OCI-LY3 (cell line): Measurements from ENCODE around the gene PRKCE.

Experiments used
- EZH2phosphoT487 ChIP-seq: fragments of 200-600 bp; shearing (Covaris generic); IDR thresholded peaks from 2 replicates; pipeline ENCODE4 v1.6.1; 2018; ENCODE audit warnings: antibody characterized with exemption, mixed run types, low read depth
- TF ChIP-seq, protein P1 (sequence below): fragments of 200-600, 300-600 bp; sonication (generic); IDR thresholded peaks from 2 replicates; pipeline ENCODE4 v1.5.1; 2014; ENCODE audit warnings: antibody characterized with exemption, low read length, low read depth

DNA sequence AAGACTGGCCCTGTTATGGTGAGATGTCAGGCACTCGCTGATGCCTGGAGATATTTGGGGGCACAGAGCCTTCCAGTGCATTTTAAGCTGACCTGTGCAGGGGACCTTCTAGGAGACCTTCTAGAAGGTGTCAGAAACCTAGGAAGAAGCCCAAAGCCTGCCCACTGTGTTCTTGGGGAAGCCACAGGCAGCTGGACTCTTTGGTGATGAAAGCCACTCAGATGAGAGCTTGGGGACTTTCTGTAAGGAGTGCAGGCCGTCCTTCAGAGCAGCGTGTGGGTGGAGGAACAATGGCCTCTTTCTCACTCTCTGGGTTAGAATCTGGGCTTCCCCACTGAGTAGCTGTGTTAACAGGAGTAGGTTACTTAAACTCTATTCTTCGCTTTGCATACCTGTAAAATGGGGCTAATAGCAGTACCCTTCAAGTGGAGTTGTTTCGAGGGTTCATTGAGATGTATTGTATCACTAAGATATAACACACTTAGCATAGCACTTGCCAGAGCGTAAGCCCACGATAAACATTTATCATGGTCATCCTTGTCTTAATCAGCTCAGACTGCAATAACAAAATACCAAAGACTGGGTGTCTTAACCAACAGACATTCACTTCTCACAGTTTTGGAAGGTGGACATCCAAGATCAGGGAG, 323.4 kb downstream of the PRKCE start:
- TF ChIP-seq, protein P1, sequence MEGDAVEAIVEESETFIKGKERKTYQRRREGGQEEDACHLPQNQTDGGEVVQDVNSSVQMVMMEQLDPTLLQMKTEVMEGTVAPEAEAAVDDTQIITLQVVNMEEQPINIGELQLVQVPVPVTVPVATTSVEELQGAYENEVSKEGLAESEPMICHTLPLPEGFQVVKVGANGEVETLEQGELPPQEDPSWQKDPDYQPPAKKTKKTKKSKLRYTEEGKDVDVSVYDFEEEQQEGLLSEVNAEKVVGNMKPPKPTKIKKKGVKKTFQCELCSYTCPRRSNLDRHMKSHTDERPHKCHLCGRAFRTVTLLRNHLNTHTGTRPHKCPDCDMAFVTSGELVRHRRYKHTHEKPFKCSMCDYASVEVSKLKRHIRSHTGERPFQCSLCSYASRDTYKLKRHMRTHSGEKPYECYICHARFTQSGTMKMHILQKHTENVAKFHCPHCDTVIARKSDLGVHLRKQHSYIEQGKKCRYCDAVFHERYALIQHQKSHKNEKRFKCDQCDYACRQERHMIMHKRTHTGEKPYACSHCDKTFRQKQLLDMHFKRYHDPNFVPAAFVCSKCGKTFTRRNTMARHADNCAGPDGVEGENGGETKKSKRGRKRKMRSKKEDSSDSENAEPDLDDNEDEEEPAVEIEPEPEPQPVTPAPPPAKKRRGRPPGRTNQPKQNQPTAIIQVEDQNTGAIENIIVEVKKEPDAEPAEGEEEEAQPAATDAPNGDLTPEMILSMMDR = no peak
- no peak for TF ChIP-seq EZH2phosphoT487
